ENCODE data around the gene MBD6.

Gene MBD6

DNA sequence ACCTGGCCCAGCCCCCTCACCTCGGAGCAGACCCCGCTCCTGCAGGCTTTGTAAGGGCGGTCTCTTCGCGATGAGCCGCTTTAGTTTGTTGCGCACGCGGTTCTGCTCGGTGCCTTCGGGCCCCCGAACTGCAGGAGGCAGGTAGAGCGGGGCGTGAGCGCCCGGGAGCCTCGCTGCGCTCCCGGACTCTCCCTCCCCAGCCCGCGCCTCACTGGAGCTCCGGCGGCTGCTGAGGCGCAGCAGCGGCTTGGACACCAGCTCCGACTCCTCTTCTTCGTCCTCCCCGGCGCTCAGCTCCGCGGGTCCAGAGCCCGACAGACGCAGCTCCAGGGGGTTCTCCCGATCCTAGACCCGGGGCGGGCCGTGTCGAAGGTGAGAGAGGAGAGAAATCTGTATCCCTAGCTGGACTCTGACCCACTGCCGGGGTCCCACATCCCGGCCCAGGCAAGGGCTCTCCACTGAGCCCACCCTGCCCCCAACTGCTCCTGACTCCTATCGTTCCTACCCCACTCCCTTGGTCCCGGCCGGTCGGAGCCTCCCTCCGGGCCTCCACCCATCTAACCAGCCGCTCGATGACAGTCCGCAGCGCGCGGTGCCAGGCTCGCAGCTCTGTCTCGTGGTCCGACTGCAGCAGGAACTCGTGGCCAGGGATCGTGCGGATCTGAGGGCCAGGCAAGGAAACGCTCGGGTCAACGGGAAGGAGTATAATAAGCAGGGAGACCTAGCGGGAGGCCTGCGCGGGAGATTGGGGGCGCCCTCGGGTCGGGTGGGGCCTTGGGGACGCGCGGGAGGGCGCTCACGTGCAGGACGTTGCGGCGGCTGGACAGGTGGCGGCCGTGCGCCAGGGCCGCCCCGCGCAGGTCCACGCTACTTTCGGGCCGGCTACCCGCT, 47.1 kb upstream of the MBD6 start:
- TF ChIP-seq, protein P1, sequence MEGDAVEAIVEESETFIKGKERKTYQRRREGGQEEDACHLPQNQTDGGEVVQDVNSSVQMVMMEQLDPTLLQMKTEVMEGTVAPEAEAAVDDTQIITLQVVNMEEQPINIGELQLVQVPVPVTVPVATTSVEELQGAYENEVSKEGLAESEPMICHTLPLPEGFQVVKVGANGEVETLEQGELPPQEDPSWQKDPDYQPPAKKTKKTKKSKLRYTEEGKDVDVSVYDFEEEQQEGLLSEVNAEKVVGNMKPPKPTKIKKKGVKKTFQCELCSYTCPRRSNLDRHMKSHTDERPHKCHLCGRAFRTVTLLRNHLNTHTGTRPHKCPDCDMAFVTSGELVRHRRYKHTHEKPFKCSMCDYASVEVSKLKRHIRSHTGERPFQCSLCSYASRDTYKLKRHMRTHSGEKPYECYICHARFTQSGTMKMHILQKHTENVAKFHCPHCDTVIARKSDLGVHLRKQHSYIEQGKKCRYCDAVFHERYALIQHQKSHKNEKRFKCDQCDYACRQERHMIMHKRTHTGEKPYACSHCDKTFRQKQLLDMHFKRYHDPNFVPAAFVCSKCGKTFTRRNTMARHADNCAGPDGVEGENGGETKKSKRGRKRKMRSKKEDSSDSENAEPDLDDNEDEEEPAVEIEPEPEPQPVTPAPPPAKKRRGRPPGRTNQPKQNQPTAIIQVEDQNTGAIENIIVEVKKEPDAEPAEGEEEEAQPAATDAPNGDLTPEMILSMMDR (IDR thresholded peaks at IDR 0.05; ENCODE audit: insufficient read depth, low read depth, low read length, missing control alignments), result no peak

GRCh38 chr12:57476162-57476992, 46.2 kb upstream of the MBD6 start:
- peak overlapping the region; percentile 13 for H3K4me3 ChIP-seq (ENCODE audit: low read length)

More for the DNA sequence above, 47.1 kb upstream of the MBD6 start:
- peak overlapping the region; percentile 13 for H3K4me3 ChIP-seq (ENCODE audit: low read length)
- no peak for DNase-seq (ENCODE audit: low read depth)

GRCh38 chr12:57476993-57477709, 45.5 kb upstream of the MBD6 start:
- no peak for DNase-seq (ENCODE audit: low read depth)
- H3K4me3 ChIP-seq (ENCODE audit: low read length), result no peak overlapping the region
- TF ChIP-seq, protein P1 (IDR thresholded peaks at IDR 0.05; ENCODE audit: insufficient read depth, low read depth, low read length, missing control alignments), result no peak

More at GRCh38 chr12:57476162-57476992, 46.2 kb upstream of the MBD6 start:
- TF ChIP-seq, protein P1 (IDR thresholded peaks at IDR 0.05; ENCODE audit: insufficient read depth, low read depth, low read length, missing control alignments), result peak; percentile 27
- DNase-seq (ENCODE audit: low read depth), result no peak

GRCh38 chr12:57477710-57478681, 44.6 kb upstream of the MBD6 start:
- TF ChIP-seq, protein P1 (IDR thresholded peaks at IDR 0.05; ENCODE audit: insufficient read depth, low read depth, low read length, missing control alignments), result no peak
- no peak overlapping the region for H3K4me3 ChIP-seq (ENCODE audit: low read length)
- peak; percentile 58 for DNase-seq (ENCODE audit: low read depth)

- no peak overlapping the region for H3K4me3 ChIP-seq (ENCODE audit: low read length)
- DNase-seq (ENCODE audit: low read depth), result no peak
- TF ChIP-seq, protein P1 (IDR thresholded peaks at IDR 0.05; ENCODE audit: insufficient read depth, low read depth, low read length, missing control alignments), result no peak
Measured at GRCh38 chr12:57479043-57479375, 43.6 kb upstream of the MBD6 start.

Measured in epithelial cell of esophagus (primary cell).